OCI-M2 (cell line): Measurements from ENCODE around the gene C10orf95.

Experiments used
- DNase-seq: peaks from one replicate; lab custom pipeline; 2025; ENCODE audit not compliant: unreplicated experiment; lab: John Stamatoyannopoulos, UW

The C10orf95 gene

DNA sequence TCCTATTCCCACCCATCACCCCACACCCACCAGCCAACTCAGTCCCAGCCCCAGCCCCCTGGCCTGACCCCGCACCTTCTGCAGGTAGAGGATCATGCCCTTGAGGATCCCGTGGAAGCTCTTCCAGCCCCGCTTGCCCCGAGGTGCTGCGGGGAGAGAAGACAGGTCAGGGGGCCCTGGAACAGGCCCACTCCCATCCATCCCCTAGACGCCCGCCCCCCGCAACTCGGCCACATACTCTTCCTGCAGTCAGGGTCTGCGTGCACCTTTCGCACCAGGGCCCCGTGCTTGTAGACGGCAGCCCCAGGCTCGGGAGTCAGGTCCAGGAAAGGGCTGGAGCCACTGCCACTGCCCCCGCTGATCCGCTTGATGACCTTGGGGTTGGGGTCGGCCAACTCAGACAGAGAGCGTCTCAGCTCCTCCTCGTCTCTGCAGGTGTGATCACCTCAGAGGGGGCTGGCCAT, 46.2 kb downstream of the C10orf95 start:
- no peak for DNase-seq

DNA sequence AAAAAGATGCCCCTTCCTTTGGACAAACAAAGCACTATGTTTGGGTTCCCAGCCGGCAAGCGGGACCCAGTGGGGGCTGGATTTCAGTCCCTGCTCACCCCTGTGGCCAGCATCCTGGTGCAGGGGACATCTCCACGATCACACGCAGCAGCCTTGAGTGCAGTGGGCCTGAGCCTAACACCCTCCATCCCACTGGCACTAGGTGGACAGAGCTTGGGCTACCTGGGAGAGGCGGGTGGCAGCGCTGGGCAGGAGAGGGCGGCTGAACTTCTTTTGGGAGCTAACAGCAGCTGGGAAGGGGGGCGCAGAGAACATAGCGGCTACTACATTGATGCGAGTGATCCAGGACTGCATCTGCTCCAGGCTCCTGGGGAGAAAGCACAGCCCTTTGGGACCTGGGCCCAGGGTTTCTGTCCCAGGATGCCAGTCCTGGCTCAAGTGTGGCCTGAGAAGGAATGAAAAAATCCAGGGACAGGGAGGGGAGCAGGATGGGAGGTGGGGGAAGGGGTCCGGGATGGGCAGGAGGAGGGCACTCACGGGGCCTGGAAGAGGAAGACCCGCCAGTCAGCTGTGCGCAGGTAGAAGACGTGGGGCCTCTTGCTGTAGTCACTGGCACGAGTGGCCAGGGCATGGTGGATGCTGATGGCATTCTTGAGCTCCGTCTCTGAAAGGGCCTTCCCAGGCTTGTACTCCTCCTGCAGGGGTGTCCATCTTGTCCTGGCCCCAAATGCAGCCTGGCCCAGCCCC, 46.8 kb downstream of the C10orf95 start:
- no peak for DNase-seq

DNA sequence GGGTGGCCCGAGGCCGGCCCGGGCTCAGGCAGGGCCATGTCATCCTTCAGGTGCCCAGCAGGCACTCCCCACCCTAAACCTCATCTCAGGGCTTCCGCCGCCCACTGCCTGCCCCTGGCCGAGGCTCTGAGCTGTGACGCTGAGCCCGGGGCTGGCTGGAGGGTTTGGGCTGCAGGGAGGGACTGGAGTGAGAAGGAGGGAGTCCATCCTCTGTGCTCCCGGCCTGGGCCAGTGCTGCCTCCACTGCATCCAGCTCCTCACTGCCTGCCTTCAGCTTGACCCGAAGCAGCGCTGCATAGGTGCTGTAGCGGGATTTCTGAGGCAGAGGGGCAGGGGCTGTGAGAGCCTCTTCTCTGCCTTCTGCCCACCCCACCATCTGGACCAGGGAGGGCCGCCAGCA, 48.2 kb downstream of the C10orf95 start:
- DNase-seq = no peak

DNA sequence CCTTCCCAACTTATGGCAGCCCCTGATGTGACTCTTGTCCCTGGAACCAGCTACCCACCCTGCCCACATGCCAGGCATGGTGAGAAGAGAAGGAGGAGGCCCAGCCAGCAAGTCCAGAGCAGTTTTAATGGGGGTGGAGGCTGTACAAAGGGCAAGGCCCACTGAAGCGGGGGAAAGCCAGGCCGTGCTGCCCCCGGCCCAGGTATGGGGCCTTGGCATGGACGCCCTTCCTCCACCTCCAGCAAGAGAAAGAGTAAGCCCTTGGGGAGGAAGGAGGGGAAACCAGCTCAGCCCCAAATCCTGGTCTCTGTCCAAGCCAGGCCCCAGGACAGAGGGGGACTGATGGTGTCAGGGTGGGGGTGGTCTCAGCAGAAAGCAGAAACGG, 48.8 kb downstream of the C10orf95 start:
- DNase-seq = no peak

GRCh38 chr10:102401735-102402511, 49.4 kb downstream of the C10orf95 start:
- DNase-seq = no peak

GRCh38 chr10:102401342-102401654, 50.0 kb downstream of the C10orf95 start:
- DNase-seq = no peak

DNA sequence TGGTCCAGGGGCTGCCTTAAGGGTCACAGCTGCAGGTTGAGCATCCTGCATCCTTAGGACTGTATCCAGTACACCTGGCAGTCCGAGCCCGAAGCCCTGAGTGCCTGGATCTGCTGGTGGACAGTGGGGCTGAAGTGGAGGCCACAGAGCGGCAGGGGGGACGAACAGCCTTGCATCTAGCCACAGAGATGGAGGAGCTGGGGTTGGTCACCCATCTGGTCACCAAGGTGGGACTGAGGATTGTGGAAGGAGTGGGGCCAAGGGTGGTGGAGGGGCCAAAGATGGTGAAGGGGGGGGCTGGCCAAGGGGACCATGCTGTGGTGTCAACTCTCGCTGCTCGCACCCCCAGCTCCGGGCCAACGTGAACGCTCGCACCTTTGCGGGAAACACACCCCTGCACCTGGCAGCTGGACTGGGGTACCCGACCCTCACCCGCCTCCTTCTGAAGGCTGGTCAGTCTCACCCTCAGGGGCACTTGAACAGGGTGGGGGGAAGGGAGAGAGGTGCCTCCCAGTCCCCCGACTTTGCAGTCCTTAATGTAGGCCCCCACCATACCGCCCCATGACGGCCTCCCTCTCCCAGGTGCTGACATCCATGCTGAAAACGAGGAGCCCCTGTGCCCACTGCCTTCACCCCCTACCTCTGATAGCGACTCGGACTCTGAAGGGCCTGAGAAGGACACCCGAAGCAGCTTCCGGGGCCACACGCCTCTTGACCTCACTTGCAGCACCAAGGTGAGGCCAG, 50.6 kb downstream of the C10orf95 start:
- DNase-seq = no peak

DNA sequence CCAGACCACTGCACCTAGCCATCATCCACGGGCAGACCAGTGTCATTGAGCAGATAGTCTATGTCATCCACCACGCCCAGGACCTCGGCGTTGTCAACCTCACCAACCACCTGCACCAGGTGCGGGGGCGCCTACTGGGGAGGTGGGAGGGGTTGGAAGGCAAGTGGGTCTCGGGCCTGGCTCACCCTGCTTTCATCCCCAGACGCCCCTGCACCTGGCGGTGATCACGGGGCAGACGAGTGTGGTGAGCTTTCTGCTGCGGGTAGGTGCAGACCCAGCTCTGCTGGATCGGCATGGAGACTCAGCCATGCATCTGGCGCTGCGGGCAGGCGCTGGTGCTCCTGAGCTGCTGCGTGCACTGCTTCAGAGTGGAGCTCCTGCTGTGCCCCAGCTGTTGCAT, 51.3 kb downstream of the C10orf95 start:
- no peak for DNase-seq
